Measurements from ENCODE around the gene SUPT4H1. TPM values are rescaled to one million over a fixed set of nuclear protein-coding genes. Genes with fewer than 3 reads are reported as not detected.
A peak's percentile ranks its signal among the peaks of the same experiment; 100 is the strongest.

SUPT4H1 gene
- total RNA-seq, 2 donors from 2014 or later = 41.3 to 50.6 TPM

DNA sequence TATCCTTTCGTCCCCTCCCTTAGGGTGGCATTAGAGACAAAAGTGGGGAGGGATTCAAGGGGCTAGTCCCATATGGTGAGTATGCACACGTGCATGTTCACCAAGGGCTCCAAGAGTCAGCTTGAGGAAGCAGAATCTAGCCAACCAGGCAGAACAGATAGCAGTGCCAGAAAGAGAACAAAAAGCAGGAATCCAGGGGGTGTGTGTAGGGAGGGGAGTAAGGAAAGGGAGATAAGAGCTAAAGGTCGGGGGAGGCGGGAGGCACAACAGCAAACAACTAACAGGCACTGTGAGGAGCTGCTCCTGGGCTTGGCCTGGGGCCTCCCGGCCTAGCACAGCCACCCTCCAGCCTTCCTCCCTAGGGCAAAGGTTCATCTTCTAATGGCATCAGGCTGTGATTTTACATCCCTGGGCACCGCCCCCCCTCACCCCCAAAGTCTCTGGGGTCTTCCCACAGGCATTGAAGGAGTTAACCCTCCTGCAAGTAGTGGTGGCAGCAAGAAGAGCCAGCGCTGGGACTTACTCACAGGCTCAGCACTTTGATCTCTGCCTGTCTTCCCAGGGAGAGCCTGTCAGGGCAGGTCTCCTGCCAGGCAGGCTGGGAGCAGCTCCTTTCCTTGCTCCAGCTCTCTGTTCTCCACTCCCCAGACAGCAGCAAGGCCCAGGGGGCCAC lies 12.4 kb upstream of the SUPT4H1 start:
- Mint-ChIP-seq H3K4me3 (no peak overlapping the region), H3K27ac (peak overlapping the region; percentile 61), H3K36me3 (ENCODE audit: low read depth) (peaks cover 5% of the 10 kb centered on the region), H3K27me3 (no peaks in the 10 kb centered on the region), H3K4me1 (peaks cover 12% of the 10 kb centered on the region)
- no peaks in the 10 kb centered on the region for H3K9me3 ChIP-seq (ENCODE audit: control insufficient read depth, low read length, poor library complexity, severe bottlenecking)
- no peak for ATAC-seq
- DNase-seq = no peak

DNA sequence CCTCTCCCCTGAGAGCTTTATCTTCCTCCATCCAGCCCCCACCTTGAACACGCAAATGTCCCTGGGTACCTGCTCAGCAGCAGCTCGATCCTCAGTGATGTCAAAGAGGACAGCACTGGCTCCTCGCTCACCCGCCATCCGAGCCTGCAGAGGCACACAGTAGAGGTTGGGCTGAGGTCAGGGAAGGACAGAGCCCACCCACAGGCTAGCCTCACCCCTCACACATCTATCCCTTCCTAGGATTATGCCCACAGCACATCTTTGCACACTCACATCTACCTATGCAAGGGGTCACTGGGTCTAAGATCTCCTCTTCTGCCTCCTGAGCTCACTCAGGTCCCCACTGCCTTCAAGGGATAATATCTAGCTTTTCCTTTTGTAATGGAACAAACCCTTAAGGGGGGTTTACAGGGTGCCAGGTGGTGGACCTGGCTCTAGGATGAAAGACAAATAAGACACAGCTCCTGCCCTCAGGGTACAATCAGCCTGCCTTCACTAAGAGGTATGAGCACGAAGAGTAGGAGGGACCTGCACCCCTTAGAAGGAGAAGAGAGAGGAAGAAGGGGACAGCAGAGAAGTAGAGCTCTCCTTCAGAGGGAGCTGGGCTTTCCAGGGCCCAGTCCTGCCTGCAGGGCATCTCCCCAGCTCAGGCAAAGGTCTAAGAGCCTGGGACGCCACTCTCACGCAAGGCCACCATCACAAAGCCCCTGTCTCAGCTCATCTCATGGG lies 11.6 kb upstream of the SUPT4H1 start:
- Mint-ChIP-seq H3K27me3 (no peaks in the 10 kb centered on the region), H3K4me1 (peaks cover 11% of the 10 kb centered on the region), H3K36me3 (ENCODE audit: low read depth) (peaks cover 5% of the 10 kb centered on the region), H3K27ac (peak overlapping the region; percentile 43), H3K4me3 (no peak overlapping the region)
- no peak for ATAC-seq
- no peaks in the 10 kb centered on the region for H3K9me3 ChIP-seq (ENCODE audit: control insufficient read depth, low read length, poor library complexity, severe bottlenecking)
- no peak for DNase-seq

GRCh38 chr17:58362368-58363014 lies 10.5 kb upstream of the SUPT4H1 start:
- Mint-ChIP-seq H3K27me3 (no peaks in the 10 kb centered on the region), H3K27ac (no peak overlapping the region), H3K4me1 (peaks cover 11% of the 10 kb centered on the region)

GRCh38 chr17:58360296-58361063 lies 8.5 kb upstream of the SUPT4H1 start:
- no peak for DNase-seq
- Mint-ChIP-seq H3K4me3 (no peak overlapping the region), H3K27me3 (no peaks in the 10 kb centered on the region), H3K36me3 (ENCODE audit: low read depth) (peaks cover 5% of the 10 kb centered on the region), H3K27ac (peak overlapping the region; percentile 45), H3K4me1 (peaks cover 20% of the 10 kb centered on the region)
- no peaks in the 10 kb centered on the region for H3K9me3 ChIP-seq (ENCODE audit: control insufficient read depth, low read length, poor library complexity, severe bottlenecking)
- ATAC-seq = no peak

More at GRCh38 chr17:58362368-58363014, 10.5 kb upstream of the SUPT4H1 start:
- peaks cover 5% of the 10 kb centered on the region for H3K36me3 Mint-ChIP-seq (ENCODE audit: low read depth)
- no peaks in the 10 kb centered on the region for H3K9me3 ChIP-seq (ENCODE audit: control insufficient read depth, low read length, poor library complexity, severe bottlenecking)
- H3K4me3 Mint-ChIP-seq = no peak overlapping the region
- no peak for ATAC-seq
- DNase-seq = no peak

DNA sequence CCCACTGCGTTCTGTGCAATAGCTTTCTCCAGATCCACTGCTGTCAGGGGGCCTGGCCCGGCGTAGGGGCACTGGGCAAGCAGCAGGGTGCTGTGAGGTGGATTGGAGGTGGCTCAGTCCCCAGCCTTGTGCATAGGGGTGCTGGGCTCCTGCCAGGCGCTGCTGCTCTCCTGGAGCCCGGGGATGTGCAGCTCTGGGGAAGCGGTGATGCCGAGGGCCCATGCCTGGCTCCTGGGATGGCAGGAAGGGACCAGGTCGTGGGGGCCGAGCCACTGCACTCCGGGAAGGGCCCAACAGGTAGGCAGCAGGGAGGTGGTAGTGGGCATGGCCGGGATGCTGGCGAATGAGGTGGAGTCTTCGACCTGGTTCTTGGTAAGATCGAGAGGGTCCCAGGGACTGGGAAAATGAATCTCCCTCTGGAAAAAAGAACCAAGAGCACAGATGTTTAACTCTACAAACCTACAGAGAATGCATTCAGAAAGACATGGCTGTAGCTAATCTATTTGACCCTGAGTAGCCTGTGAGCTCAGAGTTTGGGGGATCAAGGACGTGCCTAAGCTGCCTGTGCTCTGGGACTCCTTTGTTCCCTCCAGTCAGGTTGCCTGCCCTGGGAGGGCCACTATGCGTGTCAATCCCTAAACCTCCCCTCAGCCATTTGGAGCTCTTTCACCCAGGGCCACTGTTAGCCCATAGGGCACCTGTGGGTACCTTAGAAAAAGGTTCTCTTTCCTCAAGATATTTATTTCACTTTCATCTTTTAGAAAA lies 6.6 kb upstream of the SUPT4H1 start:
- Mint-ChIP-seq H3K27me3 (no peaks in the 10 kb centered on the region), H3K36me3 (ENCODE audit: low read depth) (peaks cover 5% of the 10 kb centered on the region), H3K27ac (no peak overlapping the region), H3K4me3 (no peak overlapping the region), H3K4me1 (peaks cover 29% of the 10 kb centered on the region)
- ATAC-seq (no peak), DNase-seq (no peak)
- no peaks in the 10 kb centered on the region for H3K9me3 ChIP-seq (ENCODE audit: control insufficient read depth, low read length, poor library complexity, severe bottlenecking)

GRCh38 chr17:58357312-58358297 lies 5.6 kb upstream of the SUPT4H1 start:
- peaks cover 36% of the 10 kb centered on the region for H3K4me1 Mint-ChIP-seq
- H3K36me3 Mint-ChIP-seq (ENCODE audit: low read depth) = peaks cover 5% of the 10 kb centered on the region
- H3K27ac Mint-ChIP-seq = peak overlapping the region; percentile 84
- H3K27me3 Mint-ChIP-seq = no peaks in the 10 kb centered on the region
- no peaks in the 10 kb centered on the region for H3K9me3 ChIP-seq (ENCODE audit: control insufficient read depth, low read length, poor library complexity, severe bottlenecking)
- H3K4me3 Mint-ChIP-seq = peak overlapping the region; percentile 12
- ATAC-seq (no peak), DNase-seq (no peak)

GRCh38 chr17:58356231-58356630 lies 4.2 kb upstream of the SUPT4H1 start:
- Mint-ChIP-seq H3K4me1 (peaks cover 40% of the 10 kb centered on the region), H3K36me3 (ENCODE audit: low read depth) (peaks cover under 1% of the 10 kb centered on the region), H3K27ac (peak overlapping the region; percentile 61), H3K4me3 (no peak overlapping the region), H3K27me3 (no peaks in the 10 kb centered on the region)
- DNase-seq (no peak), ATAC-seq (no peak)
- H3K9me3 ChIP-seq (ENCODE audit: control insufficient read depth, low read length, poor library complexity, severe bottlenecking) = no peaks in the 10 kb centered on the region

- peak overlapping the region; percentile 99 for H3K27ac Mint-ChIP-seq
- no peaks in the 10 kb centered on the region for H3K9me3 ChIP-seq (ENCODE audit: control insufficient read depth, low read length, poor library complexity, severe bottlenecking)
- H3K4me3 Mint-ChIP-seq = no peak overlapping the region
- ATAC-seq (no peak), DNase-seq (no peak)
- H3K36me3 Mint-ChIP-seq (ENCODE audit: low read depth) = peaks cover under 1% of the 10 kb centered on the region
- peaks cover 39% of the 10 kb centered on the region for H3K4me1 Mint-ChIP-seq
- no peaks in the 10 kb centered on the region for H3K27me3 Mint-ChIP-seq
Observed at GRCh38 chr17:58354541-58355216, 2.7 kb upstream of the SUPT4H1 start.

GRCh38 chr17:58353389-58353825 lies 1.4 kb upstream of the SUPT4H1 start:
- peaks cover 8% of the 10 kb centered on the region for H3K36me3 Mint-ChIP-seq (ENCODE audit: low read depth)
- ATAC-seq = no peak
- peaks cover 47% of the 10 kb centered on the region for H3K4me1 Mint-ChIP-seq
- no peaks in the 10 kb centered on the region for H3K27me3 Mint-ChIP-seq
- no peak for DNase-seq
- no peaks in the 10 kb centered on the region for H3K9me3 ChIP-seq (ENCODE audit: control insufficient read depth, low read length, poor library complexity, severe bottlenecking)
- H3K4me3 Mint-ChIP-seq = peak overlapping the region; percentile 99
- peak overlapping the region; percentile 99 for H3K27ac Mint-ChIP-seq

DNA sequence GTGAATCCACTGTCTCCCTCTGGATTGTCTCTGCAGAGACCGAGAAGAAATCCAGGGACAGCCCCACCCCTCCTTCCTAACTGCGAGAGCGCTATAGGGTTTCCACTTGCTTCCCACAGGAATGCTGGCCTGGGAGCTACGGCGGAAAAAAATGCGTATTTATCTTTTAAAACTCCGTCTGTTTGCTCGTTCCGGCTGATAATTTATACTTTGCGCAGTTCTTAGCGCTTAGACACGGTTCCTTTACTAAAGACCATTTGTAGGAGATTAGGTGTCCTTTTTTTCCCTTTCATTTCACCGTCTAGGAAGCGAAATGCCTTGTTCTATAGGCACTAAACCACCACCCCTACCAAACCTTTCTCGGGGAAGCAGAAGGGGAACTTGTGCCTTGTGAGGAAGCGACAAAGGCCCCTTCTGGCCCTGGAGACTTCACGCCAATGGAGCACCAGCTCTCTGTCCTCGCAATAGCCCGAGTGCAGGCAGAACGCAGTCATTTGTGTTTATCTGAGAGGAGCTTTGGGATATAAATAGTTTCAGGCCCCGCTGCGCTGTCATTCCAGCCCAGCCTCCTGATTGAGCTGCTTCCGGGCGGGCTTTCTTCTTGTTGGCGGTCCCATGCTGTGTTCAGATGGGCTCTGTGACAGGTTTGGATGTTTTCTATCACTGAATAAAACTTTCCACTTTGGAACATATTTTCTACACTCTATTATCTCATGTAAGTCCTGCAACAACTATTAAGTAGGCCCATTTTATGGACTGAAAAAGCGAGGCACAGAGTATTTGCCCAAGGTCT lies 791 bp upstream of the SUPT4H1 start:
- no peaks in the 10 kb centered on the region for H3K9me3 ChIP-seq (ENCODE audit: control insufficient read depth, low read length, poor library complexity, severe bottlenecking)
- Mint-ChIP-seq H3K27ac (peak overlapping the region; percentile 99), H3K4me3 (peak overlapping the region; percentile 99), H3K27me3 (no peaks in the 10 kb centered on the region), H3K36me3 (ENCODE audit: low read depth) (peaks cover 8% of the 10 kb centered on the region), H3K4me1 (peaks cover 48% of the 10 kb centered on the region)
- no peak for ATAC-seq
- no peak for DNase-seq

DNA sequence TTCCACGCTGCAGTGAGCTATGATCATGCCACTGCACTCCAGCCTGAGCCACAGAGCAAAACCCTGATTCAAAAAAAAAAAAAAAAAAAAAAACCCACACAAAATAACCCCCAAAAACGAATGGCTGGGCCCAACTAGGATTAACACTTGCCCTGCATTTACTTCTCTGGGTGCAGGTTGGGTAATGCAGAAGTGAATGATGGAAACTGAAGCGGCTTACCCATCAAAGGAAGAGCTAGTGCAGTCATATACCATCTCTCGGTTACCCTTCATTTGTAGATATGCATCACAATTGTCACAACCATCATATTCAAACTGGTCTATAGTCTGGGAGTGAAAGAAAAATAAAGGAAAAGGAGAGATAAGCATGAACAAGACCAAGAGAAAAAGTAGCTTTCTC lies 819 bp downstream of the SUPT4H1 start:
- peaks cover 8% of the 10 kb centered on the region for H3K36me3 Mint-ChIP-seq (ENCODE audit: low read depth)
- DNase-seq (no peak), ATAC-seq (no peak)

More for the DNA sequence above, 819 bp downstream of the SUPT4H1 start:
- Mint-ChIP-seq H3K4me1 (peaks cover 52% of the 10 kb centered on the region), H3K27me3 (no peaks in the 10 kb centered on the region), H3K27ac (peak overlapping the region; percentile 99), H3K4me3 (peak overlapping the region; percentile 99)
- H3K9me3 ChIP-seq (ENCODE audit: control insufficient read depth, low read length, poor library complexity, severe bottlenecking) = no peaks in the 10 kb centered on the region
